K562 (cell line): ENCODE results near the gene SLMAP. TPM values are rescaled to one million over a fixed set of nuclear protein-coding genes. Genes with fewer than 3 reads are reported as not detected.

Experiments used
- ARID1B ChIP-seq: fragments of 450-650 bp; IDR thresholded peaks from 2 replicates; pipeline ENCODE4 v1.6.1; 2016; ENCODE audit warnings: antibody characterized with exemption, mild to moderate bottlenecking, inconsistent platforms
- ZNF232 ChIP-seq: sonication (generic); formaldehyde crosslinking; IDR thresholded peaks from 2 replicates; pipeline ENCODE4 v1.8.0; 2022; ENCODE audit warnings: mild to moderate bottlenecking, missing genetic modification reagents
- polyA plus RNA-seq, 8 experiments: library from polyadenylated mRNA; depleted of rRNA in 4 of 8; stranded (reverse) in 5 of 8; unstranded in 3 of 8; fragments of >200 nt; fragmentation: Nextera tagmentation in 2 of 8; fragmentation: Illumina TruSeq in 1 of 8; extraction: Ambion mirVana in 2 of 8; extraction: Trizol in 1 of 8; gene quantifications; 2 replicates each; pipeline versions ENCODE4 v1.2.1 to v1.2.3, GENCODE V29; 2011 to 2014; ENCODE audit warnings: inconsistent platforms in 1 of 8, missing spikeins in 1 of 8
- total RNA-seq, 7 experiments: library from RNA; depleted of rRNA in 6 of 7; stranded (reverse); fragments of >200 nt in 6 of 7; fragmentation: Illumina TruSeq in 2 of 7; extraction: Trizol in 2 of 7; gene quantifications; 2 replicates each; pipeline versions ENCODE4 v1.2.1 to v1.2.3, GENCODE V29; 2011 to 2021; ENCODE audit warnings: low replicate concordance in 1 of 7
- TF ChIP-seq, protein P1 (sequence below): fragments of 450-650 bp; IDR thresholded peaks from 2 replicates; pipeline ENCODE4 v1.6.1; 2016; ENCODE audit warnings: mild to moderate bottlenecking, moderate library complexity
- TF ChIP-seq, protein P2 (sequence below): fragments of 450-650 bp; IDR thresholded peaks from 2 replicates; pipeline ENCODE4 v1.6.1; 2016; ENCODE audit warnings: low read depth, mild to moderate bottlenecking, moderate library complexity
- TF ChIP-seq, protein P3 (sequence below): sonication (generic); formaldehyde crosslinking; IDR thresholded peaks from 2 replicates; pipeline ENCODE4 v1.8.1; 2023; ENCODE audit warnings: mild to moderate bottlenecking, missing genetic modification reagents
- TF ChIP-seq, protein P4 (sequence below), 2 experiments: fragments of 150-350 bp in 1 of 2; IDR thresholded peaks; 2 replicates each; pipeline ENCODE4 v1.6.1; 2012 to 2016; ENCODE audit warnings: low read depth in 2 of 2, low read length in 2 of 2, mild to moderate bottlenecking in 1 of 2, moderate library complexity in 1 of 2
- TF ChIP-seq, protein P5 (sequence below): fragments of 250-450 bp; sonication (Bioruptor Pico); IDR thresholded peaks from 2 replicates; pipeline ENCODE4 v1.4.0; 2020; ENCODE audit warnings: borderline replicate concordance

The SLMAP gene
- total and polyA plus RNA-seq, 9 of the 15 experiments (the other 6 are each of a cell fraction or from before 2014, with no cell fraction given): 12.1 to 50.7 (median 28.3) TPM

DNA sequence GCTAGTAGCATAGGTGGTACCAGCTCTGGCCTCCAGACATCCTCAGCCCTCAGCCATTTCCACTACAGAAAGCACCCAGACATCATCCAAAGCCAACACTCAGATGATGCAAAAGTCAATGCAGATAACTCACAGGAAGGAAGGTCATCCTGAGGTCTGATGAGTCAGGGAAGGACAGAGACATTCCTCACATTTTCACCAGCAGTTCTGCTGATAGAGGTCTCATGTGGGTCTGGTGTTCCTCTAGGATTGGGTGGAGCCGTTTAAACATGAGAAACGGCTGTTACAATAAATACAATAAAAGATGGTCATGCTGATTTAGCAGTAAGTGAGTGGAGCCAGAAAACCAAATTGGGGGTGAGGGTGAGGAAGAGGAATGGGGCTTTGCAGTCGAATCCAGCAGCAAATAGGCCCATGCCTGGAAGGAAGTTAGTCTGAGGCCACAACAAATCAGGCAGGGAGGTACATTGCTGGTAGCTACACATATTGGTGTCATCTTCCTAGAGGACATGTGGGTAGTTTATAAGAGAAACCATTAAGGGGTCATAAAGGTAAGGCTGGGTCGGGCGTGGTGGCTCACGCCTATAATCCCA is 218.8 kb downstream of the SLMAP start (continued):
- TF ChIP-seq, protein P1, sequence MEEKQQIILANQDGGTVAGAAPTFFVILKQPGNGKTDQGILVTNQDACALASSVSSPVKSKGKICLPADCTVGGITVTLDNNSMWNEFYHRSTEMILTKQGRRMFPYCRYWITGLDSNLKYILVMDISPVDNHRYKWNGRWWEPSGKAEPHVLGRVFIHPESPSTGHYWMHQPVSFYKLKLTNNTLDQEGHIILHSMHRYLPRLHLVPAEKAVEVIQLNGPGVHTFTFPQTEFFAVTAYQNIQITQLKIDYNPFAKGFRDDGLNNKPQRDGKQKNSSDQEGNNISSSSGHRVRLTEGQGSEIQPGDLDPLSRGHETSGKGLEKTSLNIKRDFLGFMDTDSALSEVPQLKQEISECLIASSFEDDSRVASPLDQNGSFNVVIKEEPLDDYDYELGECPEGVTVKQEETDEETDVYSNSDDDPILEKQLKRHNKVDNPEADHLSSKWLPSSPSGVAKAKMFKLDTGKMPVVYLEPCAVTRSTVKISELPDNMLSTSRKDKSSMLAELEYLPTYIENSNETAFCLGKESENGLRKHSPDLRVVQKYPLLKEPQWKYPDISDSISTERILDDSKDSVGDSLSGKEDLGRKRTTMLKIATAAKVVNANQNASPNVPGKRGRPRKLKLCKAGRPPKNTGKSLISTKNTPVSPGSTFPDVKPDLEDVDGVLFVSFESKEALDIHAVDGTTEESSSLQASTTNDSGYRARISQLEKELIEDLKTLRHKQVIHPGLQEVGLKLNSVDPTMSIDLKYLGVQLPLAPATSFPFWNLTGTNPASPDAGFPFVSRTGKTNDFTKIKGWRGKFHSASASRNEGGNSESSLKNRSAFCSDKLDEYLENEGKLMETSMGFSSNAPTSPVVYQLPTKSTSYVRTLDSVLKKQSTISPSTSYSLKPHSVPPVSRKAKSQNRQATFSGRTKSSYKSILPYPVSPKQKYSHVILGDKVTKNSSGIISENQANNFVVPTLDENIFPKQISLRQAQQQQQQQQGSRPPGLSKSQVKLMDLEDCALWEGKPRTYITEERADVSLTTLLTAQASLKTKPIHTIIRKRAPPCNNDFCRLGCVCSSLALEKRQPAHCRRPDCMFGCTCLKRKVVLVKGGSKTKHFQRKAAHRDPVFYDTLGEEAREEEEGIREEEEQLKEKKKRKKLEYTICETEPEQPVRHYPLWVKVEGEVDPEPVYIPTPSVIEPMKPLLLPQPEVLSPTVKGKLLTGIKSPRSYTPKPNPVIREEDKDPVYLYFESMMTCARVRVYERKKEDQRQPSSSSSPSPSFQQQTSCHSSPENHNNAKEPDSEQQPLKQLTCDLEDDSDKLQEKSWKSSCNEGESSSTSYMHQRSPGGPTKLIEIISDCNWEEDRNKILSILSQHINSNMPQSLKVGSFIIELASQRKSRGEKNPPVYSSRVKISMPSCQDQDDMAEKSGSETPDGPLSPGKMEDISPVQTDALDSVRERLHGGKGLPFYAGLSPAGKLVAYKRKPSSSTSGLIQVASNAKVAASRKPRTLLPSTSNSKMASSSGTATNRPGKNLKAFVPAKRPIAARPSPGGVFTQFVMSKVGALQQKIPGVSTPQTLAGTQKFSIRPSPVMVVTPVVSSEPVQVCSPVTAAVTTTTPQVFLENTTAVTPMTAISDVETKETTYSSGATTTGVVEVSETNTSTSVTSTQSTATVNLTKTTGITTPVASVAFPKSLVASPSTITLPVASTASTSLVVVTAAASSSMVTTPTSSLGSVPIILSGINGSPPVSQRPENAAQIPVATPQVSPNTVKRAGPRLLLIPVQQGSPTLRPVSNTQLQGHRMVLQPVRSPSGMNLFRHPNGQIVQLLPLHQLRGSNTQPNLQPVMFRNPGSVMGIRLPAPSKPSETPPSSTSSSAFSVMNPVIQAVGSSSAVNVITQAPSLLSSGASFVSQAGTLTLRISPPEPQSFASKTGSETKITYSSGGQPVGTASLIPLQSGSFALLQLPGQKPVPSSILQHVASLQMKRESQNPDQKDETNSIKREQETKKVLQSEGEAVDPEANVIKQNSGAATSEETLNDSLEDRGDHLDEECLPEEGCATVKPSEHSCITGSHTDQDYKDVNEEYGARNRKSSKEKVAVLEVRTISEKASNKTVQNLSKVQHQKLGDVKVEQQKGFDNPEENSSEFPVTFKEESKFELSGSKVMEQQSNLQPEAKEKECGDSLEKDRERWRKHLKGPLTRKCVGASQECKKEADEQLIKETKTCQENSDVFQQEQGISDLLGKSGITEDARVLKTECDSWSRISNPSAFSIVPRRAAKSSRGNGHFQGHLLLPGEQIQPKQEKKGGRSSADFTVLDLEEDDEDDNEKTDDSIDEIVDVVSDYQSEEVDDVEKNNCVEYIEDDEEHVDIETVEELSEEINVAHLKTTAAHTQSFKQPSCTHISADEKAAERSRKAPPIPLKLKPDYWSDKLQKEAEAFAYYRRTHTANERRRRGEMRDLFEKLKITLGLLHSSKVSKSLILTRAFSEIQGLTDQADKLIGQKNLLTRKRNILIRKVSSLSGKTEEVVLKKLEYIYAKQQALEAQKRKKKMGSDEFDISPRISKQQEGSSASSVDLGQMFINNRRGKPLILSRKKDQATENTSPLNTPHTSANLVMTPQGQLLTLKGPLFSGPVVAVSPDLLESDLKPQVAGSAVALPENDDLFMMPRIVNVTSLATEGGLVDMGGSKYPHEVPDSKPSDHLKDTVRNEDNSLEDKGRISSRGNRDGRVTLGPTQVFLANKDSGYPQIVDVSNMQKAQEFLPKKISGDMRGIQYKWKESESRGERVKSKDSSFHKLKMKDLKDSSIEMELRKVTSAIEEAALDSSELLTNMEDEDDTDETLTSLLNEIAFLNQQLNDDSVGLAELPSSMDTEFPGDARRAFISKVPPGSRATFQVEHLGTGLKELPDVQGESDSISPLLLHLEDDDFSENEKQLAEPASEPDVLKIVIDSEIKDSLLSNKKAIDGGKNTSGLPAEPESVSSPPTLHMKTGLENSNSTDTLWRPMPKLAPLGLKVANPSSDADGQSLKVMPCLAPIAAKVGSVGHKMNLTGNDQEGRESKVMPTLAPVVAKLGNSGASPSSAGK: no peak
- TF ChIP-seq, protein P2, sequence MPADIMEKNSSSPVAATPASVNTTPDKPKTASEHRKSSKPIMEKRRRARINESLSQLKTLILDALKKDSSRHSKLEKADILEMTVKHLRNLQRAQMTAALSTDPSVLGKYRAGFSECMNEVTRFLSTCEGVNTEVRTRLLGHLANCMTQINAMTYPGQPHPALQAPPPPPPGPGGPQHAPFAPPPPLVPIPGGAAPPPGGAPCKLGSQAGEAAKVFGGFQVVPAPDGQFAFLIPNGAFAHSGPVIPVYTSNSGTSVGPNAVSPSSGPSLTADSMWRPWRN: no peak
- TF ChIP-seq, protein P3, sequence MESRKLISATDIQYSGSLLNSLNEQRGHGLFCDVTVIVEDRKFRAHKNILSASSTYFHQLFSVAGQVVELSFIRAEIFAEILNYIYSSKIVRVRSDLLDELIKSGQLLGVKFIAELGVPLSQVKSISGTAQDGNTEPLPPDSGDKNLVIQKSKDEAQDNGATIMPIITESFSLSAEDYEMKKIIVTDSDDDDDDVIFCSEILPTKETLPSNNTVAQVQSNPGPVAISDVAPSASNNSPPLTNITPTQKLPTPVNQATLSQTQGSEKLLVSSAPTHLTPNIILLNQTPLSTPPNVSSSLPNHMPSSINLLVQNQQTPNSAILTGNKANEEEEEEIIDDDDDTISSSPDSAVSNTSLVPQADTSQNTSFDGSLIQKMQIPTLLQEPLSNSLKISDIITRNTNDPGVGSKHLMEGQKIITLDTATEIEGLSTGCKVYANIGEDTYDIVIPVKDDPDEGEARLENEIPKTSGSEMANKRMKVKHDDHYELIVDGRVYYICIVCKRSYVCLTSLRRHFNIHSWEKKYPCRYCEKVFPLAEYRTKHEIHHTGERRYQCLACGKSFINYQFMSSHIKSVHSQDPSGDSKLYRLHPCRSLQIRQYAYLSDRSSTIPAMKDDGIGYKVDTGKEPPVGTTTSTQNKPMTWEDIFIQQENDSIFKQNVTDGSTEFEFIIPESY: no peak
- TF ChIP-seq ZNF232 (no peak), ARID1B (peak; percentile 63)
- TF ChIP-seq, protein P4, sequence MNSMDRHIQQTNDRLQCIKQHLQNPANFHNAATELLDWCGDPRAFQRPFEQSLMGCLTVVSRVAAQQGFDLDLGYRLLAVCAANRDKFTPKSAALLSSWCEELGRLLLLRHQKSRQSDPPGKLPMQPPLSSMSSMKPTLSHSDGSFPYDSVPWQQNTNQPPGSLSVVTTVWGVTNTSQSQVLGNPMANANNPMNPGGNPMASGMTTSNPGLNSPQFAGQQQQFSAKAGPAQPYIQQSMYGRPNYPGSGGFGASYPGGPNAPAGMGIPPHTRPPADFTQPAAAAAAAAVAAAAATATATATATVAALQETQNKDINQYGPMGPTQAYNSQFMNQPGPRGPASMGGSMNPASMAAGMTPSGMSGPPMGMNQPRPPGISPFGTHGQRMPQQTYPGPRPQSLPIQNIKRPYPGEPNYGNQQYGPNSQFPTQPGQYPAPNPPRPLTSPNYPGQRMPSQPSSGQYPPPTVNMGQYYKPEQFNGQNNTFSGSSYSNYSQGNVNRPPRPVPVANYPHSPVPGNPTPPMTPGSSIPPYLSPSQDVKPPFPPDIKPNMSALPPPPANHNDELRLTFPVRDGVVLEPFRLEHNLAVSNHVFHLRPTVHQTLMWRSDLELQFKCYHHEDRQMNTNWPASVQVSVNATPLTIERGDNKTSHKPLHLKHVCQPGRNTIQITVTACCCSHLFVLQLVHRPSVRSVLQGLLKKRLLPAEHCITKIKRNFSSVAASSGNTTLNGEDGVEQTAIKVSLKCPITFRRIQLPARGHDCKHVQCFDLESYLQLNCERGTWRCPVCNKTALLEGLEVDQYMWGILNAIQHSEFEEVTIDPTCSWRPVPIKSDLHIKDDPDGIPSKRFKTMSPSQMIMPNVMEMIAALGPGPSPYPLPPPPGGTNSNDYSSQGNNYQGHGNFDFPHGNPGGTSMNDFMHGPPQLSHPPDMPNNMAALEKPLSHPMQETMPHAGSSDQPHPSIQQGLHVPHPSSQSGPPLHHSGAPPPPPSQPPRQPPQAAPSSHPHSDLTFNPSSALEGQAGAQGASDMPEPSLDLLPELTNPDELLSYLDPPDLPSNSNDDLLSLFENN (IDR thresholded peaks at IDR 0.05; ENCODE audit: low read depth in 2 of 2, low read length in 2 of 2): no peak
- TF ChIP-seq, protein P5, sequence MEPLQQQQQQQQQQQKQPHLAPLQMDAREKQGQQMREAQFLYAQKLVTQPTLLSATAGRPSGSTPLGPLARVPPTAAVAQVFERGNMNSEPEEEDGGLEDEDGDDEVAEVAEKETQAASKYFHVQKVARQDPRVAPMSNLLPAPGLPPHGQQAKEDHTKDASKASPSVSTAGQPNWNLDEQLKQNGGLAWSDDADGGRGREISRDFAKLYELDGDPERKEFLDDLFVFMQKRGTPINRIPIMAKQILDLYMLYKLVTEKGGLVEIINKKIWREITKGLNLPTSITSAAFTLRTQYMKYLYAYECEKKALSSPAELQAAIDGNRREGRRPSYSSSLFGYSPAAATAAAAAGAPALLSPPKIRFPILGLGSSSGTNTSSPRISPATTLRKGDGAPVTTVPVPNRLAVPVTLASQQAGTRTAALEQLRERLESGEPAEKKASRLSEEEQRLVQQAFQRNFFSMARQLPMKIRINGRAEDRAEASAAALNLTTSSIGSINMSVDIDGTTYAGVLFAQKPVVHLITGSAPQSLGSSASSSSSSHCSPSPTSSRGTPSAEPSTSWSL (CRISPR knock-in tag): no peak
